Choroid plexus epithelial cell (primary cell): ENCODE measurements around the gene TOX4.

Experiments
- DNase-seq: peaks from one replicate; pipeline ENCODE4 v3.0.0-alpha.2; 2010; ENCODE audit warnings: low read depth
- H3K4me3 ChIP-seq: 2 replicates; pipeline ENCODE4 v1.5.1; 2011; ENCODE audit warnings: low read depth, mild to moderate bottlenecking, control low read depth, low read length, moderate library complexity
- CTCF ChIP-seq: conservative IDR thresholded peaks from 2 replicates; pipeline ENCODE4 v1.5.1; 2011; ENCODE audit warnings: low read depth, mild to moderate bottlenecking, control low read depth, inconsistent platforms, low read length, moderate library complexity

TOX4 gene

GRCh38 chr14:21503376-21503775, 26.4 kb downstream of the TOX4 start:
- no peak for DNase-seq
- TF ChIP-seq CTCF, result no peak
- H3K4me3 ChIP-seq, result no peak overlapping the region

- peak; percentile 26 for DNase-seq
- no peak for TF ChIP-seq CTCF
- H3K4me3 ChIP-seq, result no peak overlapping the region
These were observed 28.1 kb downstream of the TOX4 start for GRCh38 chr14:21505012-21505553.

GRCh38 chr14:21506557-21506956, 29.6 kb downstream of the TOX4 start:
- no peak for DNase-seq
- H3K4me3 ChIP-seq, result no peak overlapping the region

GRCh38 chr14:21509432-21510143, 32.6 kb downstream of the TOX4 start:
- DNase-seq, result no peak
- no peak for TF ChIP-seq CTCF
- peak overlapping the region; percentile 77 for H3K4me3 ChIP-seq

More at GRCh38 chr14:21506557-21506956, 29.6 kb downstream of the TOX4 start:
- no peak for TF ChIP-seq CTCF

GRCh38 chr14:21510735-21511657, 34.0 kb downstream of the TOX4 start, which contains the start of gene METTL3:
Gene METTL3, minus strand, starts transcription at chr14:21511340. Its CDS starts 117 bp downstream, at chr14:21511223.
- peak within 1 kb of the TSS; percentile 77 for H3K4me3 ChIP-seq
- TF ChIP-seq CTCF, result no peak
- peak; percentile 100 for DNase-seq

- no peak for DNase-seq
- no peak for TF ChIP-seq CTCF
- H3K4me3 ChIP-seq, result no peak overlapping the region
These were observed 37.3 kb downstream of the TOX4 start for GRCh38 chr14:21514341-21514740.
